Mesothelial cell of epicardium (in vitro differentiated cells): ENCODE results near the gene GABARAP. TPM values are rescaled to one million over a fixed set of nuclear protein-coding genes. Genes with fewer than 3 reads are reported as not detected.

Experiments
- DNase-seq, 2 experiments: peaks; one replicate each; pipeline ENCODE4 v3.0.0; 2021; ENCODE audit warnings: low spot score in 2 of 2; ENCODE audit not compliant: unreplicated experiment in 2 of 2
- H3K27ac Mint-ChIP-seq: 2 replicates; pipeline ENCODE4 v1.8.0; 2021; ENCODE audit warnings: mixed read lengths
- H3K27me3 Mint-ChIP-seq: 2 replicates; pipeline ENCODE4 v1.8.0; 2021; ENCODE audit warnings: low read depth, mixed read lengths
- H3K36me3 Mint-ChIP-seq: 2 replicates; pipeline ENCODE4 v1.8.0; 2021; ENCODE audit warnings: mixed read lengths
- H3K4me1 Mint-ChIP-seq: 2 replicates; pipeline ENCODE4 v1.8.0; 2021; ENCODE audit warnings: mixed read lengths
- H3K4me3 Mint-ChIP-seq: 2 replicates; pipeline ENCODE4 v1.8.0; 2021; ENCODE audit warnings: mild to moderate bottlenecking, moderate library complexity, mixed read lengths
- H3K9me3 Mint-ChIP-seq: 2 replicates; pipeline ENCODE4 v1.8.0; 2021; ENCODE audit warnings: mixed read lengths
- total RNA-seq: library from RNA; stranded (reverse); gene quantifications from 3 replicates; pipeline ENCODE4 v1.2.1, GENCODE V29; 2021
- TF ChIP-seq, protein P1 (sequence below): fragments of 200-600 bp; sonication (generic); IDR thresholded peaks from one replicate; pipeline ENCODE4 v1.5.0; 2021; ENCODE audit warnings: antibody characterized with exemption; ENCODE audit not compliant: unreplicated experiment

Gene GABARAP
- total RNA-seq, 1 donor from 2014 or later, result 424 TPM

DNA sequence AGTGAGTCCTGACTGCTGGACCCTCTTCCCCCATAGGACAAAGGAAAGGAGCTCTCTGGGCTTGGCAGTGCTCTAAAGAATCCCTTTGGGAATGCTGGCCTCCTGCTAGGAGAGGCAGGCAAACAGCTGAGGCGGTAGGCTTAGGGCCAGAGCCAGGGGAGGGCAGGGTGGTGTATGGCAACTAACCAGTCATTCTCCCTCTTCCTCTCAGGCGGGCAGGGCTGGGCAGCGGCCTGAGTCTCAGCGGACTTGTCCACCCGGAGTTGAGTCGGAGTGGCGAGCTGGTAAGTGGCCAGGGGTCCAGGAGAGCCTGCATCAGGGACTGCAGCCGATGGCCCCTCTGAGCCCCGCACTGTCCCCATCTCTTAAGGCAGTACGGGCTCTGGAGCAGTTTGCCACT is 18.1 kb downstream of the GABARAP start:
- H3K4me1 Mint-ChIP-seq, result peaks cover 14% of the 10 kb centered on the region
- DNase-seq, result no peak
- H3K4me3 Mint-ChIP-seq, result no peak overlapping the region
- H3K27me3 Mint-ChIP-seq, result no peaks in the 10 kb centered on the region
- H3K27ac Mint-ChIP-seq, result no peak overlapping the region
- peaks cover 14% of the 10 kb centered on the region for H3K36me3 Mint-ChIP-seq
- TF ChIP-seq, protein P1, sequence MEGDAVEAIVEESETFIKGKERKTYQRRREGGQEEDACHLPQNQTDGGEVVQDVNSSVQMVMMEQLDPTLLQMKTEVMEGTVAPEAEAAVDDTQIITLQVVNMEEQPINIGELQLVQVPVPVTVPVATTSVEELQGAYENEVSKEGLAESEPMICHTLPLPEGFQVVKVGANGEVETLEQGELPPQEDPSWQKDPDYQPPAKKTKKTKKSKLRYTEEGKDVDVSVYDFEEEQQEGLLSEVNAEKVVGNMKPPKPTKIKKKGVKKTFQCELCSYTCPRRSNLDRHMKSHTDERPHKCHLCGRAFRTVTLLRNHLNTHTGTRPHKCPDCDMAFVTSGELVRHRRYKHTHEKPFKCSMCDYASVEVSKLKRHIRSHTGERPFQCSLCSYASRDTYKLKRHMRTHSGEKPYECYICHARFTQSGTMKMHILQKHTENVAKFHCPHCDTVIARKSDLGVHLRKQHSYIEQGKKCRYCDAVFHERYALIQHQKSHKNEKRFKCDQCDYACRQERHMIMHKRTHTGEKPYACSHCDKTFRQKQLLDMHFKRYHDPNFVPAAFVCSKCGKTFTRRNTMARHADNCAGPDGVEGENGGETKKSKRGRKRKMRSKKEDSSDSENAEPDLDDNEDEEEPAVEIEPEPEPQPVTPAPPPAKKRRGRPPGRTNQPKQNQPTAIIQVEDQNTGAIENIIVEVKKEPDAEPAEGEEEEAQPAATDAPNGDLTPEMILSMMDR, result no peak
- no peaks in the 10 kb centered on the region for H3K9me3 Mint-ChIP-seq

DNA sequence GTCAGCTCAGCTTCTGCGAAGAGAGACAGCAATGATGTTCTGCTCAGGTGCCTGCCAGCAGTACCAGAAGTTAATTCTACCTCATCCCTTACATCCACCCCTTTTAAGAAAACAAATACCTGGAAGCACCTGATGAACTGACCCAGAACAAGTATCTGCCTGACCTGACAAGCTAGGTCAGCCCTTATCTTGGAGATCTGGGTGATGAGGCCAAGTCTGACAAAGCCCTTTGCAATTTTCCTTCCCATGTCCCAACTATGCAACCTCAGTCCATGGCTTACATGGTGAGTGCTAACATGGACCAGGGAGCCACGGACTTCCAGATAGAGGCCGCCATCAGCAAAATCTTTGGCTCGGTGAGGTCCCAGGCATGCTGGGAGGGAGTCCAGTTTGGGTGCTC is 18.9 kb downstream of the GABARAP start:
- TF ChIP-seq, protein P1, result no peak
- Mint-ChIP-seq H3K27me3 (no peaks in the 10 kb centered on the region), H3K4me1 (peaks cover 21% of the 10 kb centered on the region), H3K9me3 (no peaks in the 10 kb centered on the region), H3K27ac (no peak overlapping the region), H3K36me3 (peaks cover 12% of the 10 kb centered on the region), H3K4me3 (no peak overlapping the region)
- no peak for DNase-seq

DNA sequence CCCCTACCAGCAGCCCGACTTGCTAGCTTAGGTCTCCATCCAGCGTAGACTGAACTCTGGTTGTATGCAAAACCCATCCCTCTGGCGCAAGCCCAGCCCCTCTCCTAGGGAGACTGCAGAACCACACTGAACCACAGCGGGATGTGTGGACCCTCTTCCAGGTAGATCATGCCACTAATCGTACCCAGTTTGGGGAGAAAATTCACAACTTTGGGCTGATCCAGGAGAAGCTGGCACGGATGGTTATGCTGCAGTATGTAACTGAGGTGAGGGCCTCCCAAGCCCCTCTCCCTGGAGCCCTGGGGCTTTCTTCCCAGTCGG is 19.3 kb downstream of the GABARAP start:
- no peak for DNase-seq
- Mint-ChIP-seq H3K4me3 (no peak overlapping the region), H3K4me1 (peaks cover 26% of the 10 kb centered on the region), H3K27me3 (no peaks in the 10 kb centered on the region), H3K36me3 (peaks cover 9% of the 10 kb centered on the region), H3K9me3 (no peaks in the 10 kb centered on the region), H3K27ac (no peak overlapping the region)
- TF ChIP-seq, protein P1, result no peak

DNA sequence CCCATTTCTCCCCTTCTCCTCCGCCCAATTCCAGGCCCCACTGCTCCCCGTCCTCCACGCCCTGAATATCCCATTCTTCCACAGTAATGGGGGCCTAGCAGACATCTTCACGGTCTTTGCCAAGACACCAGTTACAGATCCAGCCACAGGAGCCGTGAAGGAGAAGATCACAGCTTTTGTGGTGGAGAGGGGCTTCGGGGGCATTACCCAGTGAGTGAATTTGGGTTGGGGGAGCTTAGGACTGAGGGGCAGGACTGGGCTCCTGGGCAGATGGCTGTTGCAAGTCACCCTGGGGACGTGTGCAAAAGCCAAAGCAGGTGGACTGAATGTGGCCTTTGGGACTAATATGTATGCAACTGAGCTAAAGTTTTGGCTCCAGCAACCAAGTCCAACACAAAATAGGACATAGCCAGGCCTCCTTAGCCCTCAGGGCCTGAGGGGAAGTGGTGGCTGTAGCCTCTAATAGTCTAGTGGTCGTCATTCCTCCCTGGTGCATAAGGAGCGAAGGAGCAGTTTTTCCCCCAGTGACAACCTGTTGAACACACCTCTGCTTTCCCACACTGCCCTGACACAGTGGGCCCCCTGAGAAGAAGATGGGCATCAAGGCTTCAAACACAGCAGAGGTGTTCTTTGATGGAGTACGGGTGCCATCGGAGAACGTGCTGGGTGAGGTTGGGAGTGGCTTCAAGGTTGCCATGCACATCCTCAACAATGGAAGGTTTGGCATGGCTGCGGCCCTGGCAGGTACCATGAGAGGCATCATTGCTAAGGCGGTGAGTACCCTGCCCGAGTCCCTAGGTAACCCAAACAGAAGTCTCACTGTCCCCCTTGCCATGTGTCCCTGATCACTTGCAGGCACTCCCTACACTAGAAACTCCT is 19.9 kb downstream of the GABARAP start:
- H3K27ac Mint-ChIP-seq, result peak overlapping the region; percentile 34
- no peak for DNase-seq
- H3K4me1 Mint-ChIP-seq, result peaks cover 30% of the 10 kb centered on the region
- peak overlapping the region; percentile 15 for H3K4me3 Mint-ChIP-seq
- H3K9me3 Mint-ChIP-seq, result no peaks in the 10 kb centered on the region
- peaks cover 7% of the 10 kb centered on the region for H3K36me3 Mint-ChIP-seq
- H3K27me3 Mint-ChIP-seq, result no peaks in the 10 kb centered on the region
- TF ChIP-seq, protein P1, result no peak

DNA sequence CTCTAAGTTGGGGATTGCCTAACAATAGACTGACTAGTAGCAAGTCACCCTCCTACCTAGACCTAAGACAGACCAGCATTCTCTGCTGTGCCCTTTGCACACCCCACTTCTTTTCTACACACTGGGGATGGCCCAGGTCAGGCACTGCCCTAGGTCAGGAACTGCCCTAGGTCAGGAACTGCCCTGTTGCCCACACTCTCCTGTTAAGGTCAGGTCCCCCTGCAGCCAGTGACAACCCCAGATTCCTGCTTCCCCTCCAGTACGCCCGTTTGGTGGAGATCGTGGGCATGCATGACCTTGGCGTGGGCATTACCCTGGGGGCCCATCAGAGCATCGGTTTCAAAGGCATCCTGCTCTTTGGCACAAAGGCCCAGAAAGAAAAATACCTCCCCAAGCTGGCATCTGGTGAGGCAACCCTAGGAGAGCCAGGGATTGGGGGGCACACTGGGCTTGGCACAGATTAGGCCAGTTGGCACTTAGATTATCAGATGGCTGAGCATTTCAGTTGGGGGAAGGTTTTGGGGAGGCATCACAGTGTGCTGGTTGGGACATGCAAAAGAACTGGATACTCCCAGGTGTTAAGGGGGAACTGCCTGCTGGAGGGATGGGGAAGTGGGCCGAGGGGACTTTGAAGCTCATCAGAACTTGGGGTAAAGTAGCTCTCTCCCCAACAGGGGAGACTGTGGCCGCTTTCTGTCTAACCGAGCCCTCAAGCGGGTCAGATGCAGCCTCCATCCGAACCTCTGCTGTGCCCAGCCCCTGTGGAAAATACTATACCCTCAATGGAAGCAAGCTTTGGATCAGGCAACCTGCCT is 20.8 kb downstream of the GABARAP start:
- TF ChIP-seq, protein P1, result no peak
- DNase-seq, result no peak
- Mint-ChIP-seq H3K4me1 (peaks cover 35% of the 10 kb centered on the region), H3K27me3 (no peaks in the 10 kb centered on the region), H3K36me3 (peaks cover 7% of the 10 kb centered on the region), H3K9me3 (no peaks in the 10 kb centered on the region), H3K27ac (peak overlapping the region; percentile 34), H3K4me3 (peak overlapping the region; percentile 37)
